Left renal pelvis (tissue), 4 donors: ENCODE measurements around the gene PARVG. TPM values are rescaled to one million over a fixed set of nuclear protein-coding genes. Genes with fewer than 3 reads are reported as not detected.

ENCODE experiments used
- DNase-seq, 4 donors: peaks; one replicate each; pipeline ENCODE4 v3.0.0-alpha.2; 2013; ENCODE audit warnings: low read depth in 4 of 4, low spot score in 3 of 4
- polyA plus RNA-seq, 4 donors: library from polyadenylated mRNA; unstranded; fragments of 120-200 nt; gene quantifications; one replicate each; pipeline ENCODE4 v1.2.1, GENCODE V29; 2013; ENCODE audit not compliant: insufficient read length in 4 of 4

The PARVG gene
- polyA plus RNA-seq, 4 donors, result 1.8 to 3.8 (median 2.8) TPM

- no peak for DNase-seq
These were observed 1.3 kb upstream of the PARVG start for GRCh38 chr22:44179196-44179988.

GRCh38 chr22:44179989-44180705 is 578 bp upstream of the PARVG start:
- no peak for DNase-seq

- no peak for DNase-seq
These were observed 547 bp downstream of the PARVG start for GRCh38 chr22:44181033-44181911.

- no peak for DNase-seq
These were observed 1.3 kb downstream of the PARVG start for GRCh38 chr22:44181912-44182587.

- DNase-seq, result no peak
These were observed 2.0 kb downstream of the PARVG start for GRCh38 chr22:44182588-44183286.

- DNase-seq, result no peak
These were observed 2.5 kb downstream of the PARVG start for GRCh38 chr22:44183287-44183588.

- no peak for DNase-seq
These were observed 3.3 kb downstream of the PARVG start for GRCh38 chr22:44184006-44184405.

- DNase-seq, result no peak
These were observed 4.8 kb downstream of the PARVG start for GRCh38 chr22:44185237-44186120.

- no peak for DNase-seq
These were observed 5.4 kb downstream of the PARVG start for GRCh38 chr22:44186121-44186510.

GRCh38 chr22:44186737-44187136 is 6.0 kb downstream of the PARVG start:
- DNase-seq, result no peak

- DNase-seq, result no peak
These were observed 7.0 kb downstream of the PARVG start for GRCh38 chr22:44187652-44188230.

- DNase-seq, result no peak
These were observed 7.6 kb downstream of the PARVG start for GRCh38 chr22:44188316-44188715.

GRCh38 chr22:44188986-44189630 is 8.4 kb downstream of the PARVG start:
- no peak for DNase-seq

- no peak for DNase-seq
These were observed 9.8 kb downstream of the PARVG start for GRCh38 chr22:44190381-44190976.

- DNase-seq, result no peak
These were observed 10.3 kb downstream of the PARVG start for GRCh38 chr22:44191036-44191454.

- no peak for DNase-seq
These were observed 11.5 kb downstream of the PARVG start for GRCh38 chr22:44192098-44192815.

GRCh38 chr22:44192816-44193534 is 12.2 kb downstream of the PARVG start:
- no peak for DNase-seq
